GM10248 (cell line): Measurements from ENCODE around the gene FUT8.

ENCODE experiments used
- CTCF ChIA-PET: fragments of 300-600 bp; sonication (Branson Sonifier 250); formaldehyde crosslinking; extraction: SDS; loops from one replicate; lab custom pipeline; 2021; ENCODE audit warnings: antibody characterized with exemption; lab: Yijun Ruan, JAX
- POLR2A ChIA-PET: fragments of 350-650 bp; sonication (Branson Sonifier 250); formaldehyde crosslinking; extraction: SDS; loops from one replicate; lab custom pipeline; 2020; ENCODE audit warnings: antibody characterized with exemption; lab: Yijun Ruan, JAX
- DNase-seq: peaks from one replicate; pipeline ENCODE4 v3.0.0; 2012; ENCODE audit errors: extremely low spot score
- CTCF ChIP-seq: IDR thresholded peaks from 2 replicates; pipeline ENCODE4 v1.5.1; 2012; ENCODE audit warnings: mild to moderate bottlenecking, low read depth; ENCODE audit errors: extremely low read depth, missing control alignments, control extremely low read depth

The FUT8 gene

GRCh38 chr14:65431245-65431644 lies 18.7 kb downstream of the FUT8 start:
- POLR2A ChIA-PET: interaction anchor here (0.7 kb wide), 1 partner anchor 54 kb away, joined by 5 read pairs; no protein-coding TSS in a partner anchor
- CTCF ChIA-PET: interaction anchor here (3.6 kb wide), 1 partner anchor 16 kb away, joined by 19 read pairs; no protein-coding TSS in a partner anchor
- no peak for TF ChIP-seq CTCF
- DNase-seq: no peak

DNA sequence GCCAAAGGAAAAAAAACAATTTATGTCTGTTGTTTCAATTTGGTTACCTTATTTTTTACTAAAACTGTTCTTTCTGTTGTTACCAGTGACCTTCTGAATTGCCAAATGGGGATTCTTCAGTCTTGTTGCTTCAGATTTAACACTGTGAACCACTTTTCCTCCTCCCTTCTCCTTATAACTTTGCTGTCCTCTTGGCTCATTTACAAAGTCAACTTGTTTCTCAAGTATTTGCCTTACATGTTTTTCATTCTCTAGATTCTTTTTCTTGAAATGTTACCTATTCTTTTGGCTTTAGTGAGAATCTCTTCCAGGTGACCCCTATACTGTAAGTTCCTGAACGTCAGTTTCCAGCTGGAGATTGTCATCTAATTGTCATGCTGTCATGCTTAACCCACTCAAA lies 19.4 kb downstream of the FUT8 start:
- DNase-seq: no peak
- TF ChIP-seq CTCF: no peak
- CTCF ChIA-PET: interaction anchor here (2.1 kb wide), 1 partner anchor 16 kb away, joined by 8 read pairs; no protein-coding TSS in a partner anchor
- POLR2A ChIA-PET: no interaction called here

DNA sequence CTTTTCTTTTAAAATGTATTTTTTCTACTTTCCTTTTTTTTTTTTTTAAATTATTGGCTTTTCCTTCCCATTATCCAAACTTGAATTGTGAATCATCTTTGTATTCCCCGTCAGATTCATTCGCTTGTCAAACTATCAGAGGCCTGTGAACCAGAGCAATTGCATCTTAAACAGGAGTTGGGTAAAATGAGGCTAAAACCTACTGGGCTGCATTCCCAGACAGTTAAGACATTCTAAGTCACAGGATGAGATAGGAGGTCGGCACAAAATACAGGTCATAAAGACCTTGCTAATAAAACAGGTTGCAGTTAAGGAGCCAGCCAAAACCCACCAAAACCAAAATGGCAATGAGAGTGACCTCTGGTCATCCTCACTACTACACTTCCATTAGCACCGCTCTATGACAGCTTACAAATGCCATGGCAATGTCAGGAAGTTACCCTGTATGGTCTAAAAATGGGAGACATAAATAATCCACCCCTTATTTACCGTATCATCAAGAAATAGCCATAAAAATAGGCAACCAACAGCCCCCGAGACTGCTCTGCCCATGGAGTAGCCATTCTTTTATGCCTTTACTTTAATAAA lies 19.9 kb downstream of the FUT8 start:
- ChIA-PET CTCF (interaction anchor here (1.3 to 2.1 kb wide), 3 partner anchors 10 to 29 kb away, joined by 4 to 8 read pairs (median 5); no protein-coding TSS in a partner anchor), POLR2A (no interaction called here)
- TF ChIP-seq CTCF: no peak
- DNase-seq: no peak

- no peak for DNase-seq
- no peak for TF ChIP-seq CTCF
- ChIA-PET POLR2A (no interaction called here), CTCF (interaction anchor here (1.0 to 2.1 kb wide), 6 partner anchors 9 to 137 kb away, joined by 3 to 8 read pairs (median 4); no protein-coding TSS in a partner anchor)
These were observed 20.6 kb downstream of the FUT8 start for GRCh38 chr14:65433157-65433556.

GRCh38 chr14:65433646-65434045 lies 21.1 kb downstream of the FUT8 start:
- no peak for DNase-seq
- CTCF ChIA-PET: interaction anchor here (1.0 to 2.1 kb wide), 6 partner anchors 9 to 137 kb away, joined by 3 to 8 read pairs (median 4); no protein-coding TSS in a partner anchor
- no peak for TF ChIP-seq CTCF
- POLR2A ChIA-PET: interaction anchor here (0.6 kb wide), 1 partner anchor 331 kb away, joined by 5 read pairs; no protein-coding TSS in a partner anchor

GRCh38 chr14:65434216-65434850 lies 21.8 kb downstream of the FUT8 start:
- POLR2A ChIA-PET: no interaction called here
- no peak for TF ChIP-seq CTCF

More at GRCh38 chr14:65434216-65434850, 21.8 kb downstream of the FUT8 start:
- DNase-seq: no peak
- CTCF ChIA-PET: interaction anchor here (1.1 to 1.6 kb wide), 4 partner anchors 10 to 270 kb away, joined by 3 to 6 read pairs (median 4); no protein-coding TSS in a partner anchor
